DND-41 (cell line): ENCODE results near the gene HECW1.
A peak's percentile ranks its signal among the peaks of the same experiment; 100 is the strongest.

ENCODE experiments used
- ATAC-seq: fragments of 200-7000 bp; cut with Tn5 transposase; 3 replicates; pipeline ENCODE4 v1.9.1; 2021; ENCODE audit warnings: low read depth; ENCODE audit not compliant: insufficient read depth
- DNase-seq: peaks from one replicate; pipeline ENCODE4 v3.0.0-alpha.2; 2020
- H2AFZ ChIP-seq: 2 replicates; pipeline ENCODE4 v1.6.0; 2012; ENCODE audit warnings: low read depth, low read length
- H3K27ac ChIP-seq: 2 replicates; pipeline ENCODE4 v1.5.1; 2012; ENCODE audit warnings: low read length, inconsistent platforms
- H3K27me3 ChIP-seq: fragments of 200-600 bp; sonication (generic); 2 replicates; pipeline ENCODE4 v1.6.0; 2012; ENCODE audit warnings: low read length, mild to moderate bottlenecking, inconsistent platforms; ENCODE audit not compliant: insufficient read depth, poor library complexity
- H3K36me3 ChIP-seq: 2 replicates; pipeline ENCODE4 v1.5.1; 2012; ENCODE audit warnings: low read length, inconsistent platforms; ENCODE audit not compliant: insufficient read depth
- H3K4me1 ChIP-seq: 2 replicates; pipeline ENCODE4 v1.5.1; 2012; ENCODE audit warnings: mild to moderate bottlenecking, low read length; ENCODE audit not compliant: insufficient read depth
- H3K4me2 ChIP-seq: 2 replicates; pipeline ENCODE4 v1.6.0; 2012; ENCODE audit warnings: mild to moderate bottlenecking, moderate library complexity, low read length, inconsistent platforms; ENCODE audit not compliant: insufficient read depth
- H3K4me3 ChIP-seq, 2 experiments: fragments of 200-600 bp in 1 of 2; shearing (Covaris generic) in 1 of 2; 2 replicates each; pipeline ENCODE4 v1.5.1; 2012 to 2016; ENCODE audit warnings: inconsistent platforms in 2 of 2, low read length in 2 of 2, mild to moderate bottlenecking in 2 of 2, low read depth in 1 of 2, moderate library complexity in 1 of 2
- H3K79me2 ChIP-seq: 2 replicates; pipeline ENCODE4 v1.6.0; 2012; ENCODE audit warnings: low read length, inconsistent platforms; ENCODE audit not compliant: insufficient read depth
- H3K9ac ChIP-seq: 2 replicates; pipeline ENCODE4 v1.6.0; 2012; ENCODE audit warnings: low read depth, mild to moderate bottlenecking, inconsistent platforms, low read length, moderate library complexity
- H3K9me3 ChIP-seq: 2 replicates; pipeline ENCODE4 v1.5.1; 2012; ENCODE audit warnings: low read length, moderate library complexity, mild to moderate bottlenecking, inconsistent platforms; ENCODE audit not compliant: insufficient read depth, severe bottlenecking
- H4K20me1 ChIP-seq: 2 replicates; pipeline ENCODE4 v1.6.0; 2012; ENCODE audit warnings: low read length; ENCODE audit not compliant: insufficient read depth
- EZH2 ChIP-seq: IDR thresholded peaks from 3 replicates; pipeline ENCODE4 v1.6.1; 2012; ENCODE audit warnings: borderline replicate concordance, low read depth, mild to moderate bottlenecking, moderate library complexity, low read length, inconsistent platforms; ENCODE audit not compliant: severe bottlenecking
- TF ChIP-seq, protein P1 (sequence below): IDR thresholded peaks from 2 replicates; pipeline ENCODE4 v1.5.1; 2012; ENCODE audit warnings: borderline replicate concordance, low read length, moderate library complexity, mild to moderate bottlenecking; ENCODE audit not compliant: poor library complexity, severe bottlenecking; ENCODE audit errors: extremely low read depth

HECW1 gene

DNA sequence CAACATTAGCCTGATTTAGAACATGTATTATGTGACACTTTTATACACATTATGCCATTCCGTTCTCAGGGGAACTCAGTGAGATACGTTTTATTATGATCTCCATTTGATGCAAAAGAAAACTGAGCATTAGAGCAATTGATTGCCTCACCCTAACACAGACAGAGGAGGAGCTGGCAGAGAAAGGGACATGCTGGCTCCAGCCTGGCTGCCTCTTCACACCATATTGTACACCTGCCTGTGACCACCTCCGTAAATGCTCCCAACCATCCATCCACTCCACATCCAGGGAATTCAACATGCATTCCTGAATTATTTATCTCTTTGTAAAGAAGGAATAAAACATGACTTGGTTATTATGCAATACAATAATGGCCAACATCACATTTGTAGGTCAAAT is 275.5 kb downstream of the HECW1 start:
- ATAC-seq: no peak
- DNase-seq: no peak

DNA sequence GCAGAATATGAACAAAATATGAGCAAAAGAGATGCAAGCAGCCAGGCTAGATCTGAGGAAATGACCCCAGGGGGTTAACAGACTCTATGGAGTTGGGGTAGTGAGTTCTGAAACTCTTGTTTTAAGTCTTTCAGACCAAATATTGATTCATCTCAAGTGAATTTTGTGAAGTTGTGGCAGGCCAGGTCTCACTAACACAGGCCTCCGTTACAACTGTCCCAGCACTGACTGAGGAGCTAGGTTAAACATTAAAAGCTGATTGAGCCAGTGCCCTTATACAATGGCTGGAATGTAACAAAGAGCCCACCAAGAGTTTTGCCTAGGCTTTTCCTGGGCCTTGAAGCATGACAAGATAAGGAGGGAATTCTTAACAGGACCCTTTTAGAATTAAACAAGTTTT is 278.1 kb downstream of the HECW1 start:
- no peak for DNase-seq
- H3K36me3 ChIP-seq: no peaks in the 10 kb centered on the region
- no peaks in the 10 kb centered on the region for H3K79me2 ChIP-seq
- no peak overlapping the region for H3K27ac ChIP-seq
- H3K4me1 ChIP-seq: no peaks in the 10 kb centered on the region
- no peak for TF ChIP-seq EZH2
- TF ChIP-seq, protein P1, sequence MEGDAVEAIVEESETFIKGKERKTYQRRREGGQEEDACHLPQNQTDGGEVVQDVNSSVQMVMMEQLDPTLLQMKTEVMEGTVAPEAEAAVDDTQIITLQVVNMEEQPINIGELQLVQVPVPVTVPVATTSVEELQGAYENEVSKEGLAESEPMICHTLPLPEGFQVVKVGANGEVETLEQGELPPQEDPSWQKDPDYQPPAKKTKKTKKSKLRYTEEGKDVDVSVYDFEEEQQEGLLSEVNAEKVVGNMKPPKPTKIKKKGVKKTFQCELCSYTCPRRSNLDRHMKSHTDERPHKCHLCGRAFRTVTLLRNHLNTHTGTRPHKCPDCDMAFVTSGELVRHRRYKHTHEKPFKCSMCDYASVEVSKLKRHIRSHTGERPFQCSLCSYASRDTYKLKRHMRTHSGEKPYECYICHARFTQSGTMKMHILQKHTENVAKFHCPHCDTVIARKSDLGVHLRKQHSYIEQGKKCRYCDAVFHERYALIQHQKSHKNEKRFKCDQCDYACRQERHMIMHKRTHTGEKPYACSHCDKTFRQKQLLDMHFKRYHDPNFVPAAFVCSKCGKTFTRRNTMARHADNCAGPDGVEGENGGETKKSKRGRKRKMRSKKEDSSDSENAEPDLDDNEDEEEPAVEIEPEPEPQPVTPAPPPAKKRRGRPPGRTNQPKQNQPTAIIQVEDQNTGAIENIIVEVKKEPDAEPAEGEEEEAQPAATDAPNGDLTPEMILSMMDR: no peak
- H3K9ac ChIP-seq: no peak overlapping the region
- peaks cover 13% of the 10 kb centered on the region for H3K9me3 ChIP-seq
- H2AFZ ChIP-seq: no peak overlapping the region
- no peaks in the 10 kb centered on the region for H4K20me1 ChIP-seq
- no peak overlapping the region for H3K4me2 ChIP-seq
- no peaks in the 10 kb centered on the region for H3K27me3 ChIP-seq
- ATAC-seq: no peak
- H3K4me3 ChIP-seq: no peak overlapping the region

More for the DNA sequence above, 275.5 kb downstream of the HECW1 start:
- no peak for TF ChIP-seq EZH2
- TF ChIP-seq, protein P1: no peak
- H3K4me1 ChIP-seq: no peaks in the 10 kb centered on the region
- H3K27me3 ChIP-seq: no peaks in the 10 kb centered on the region
- peaks cover 17% of the 10 kb centered on the region for H3K9me3 ChIP-seq
- H3K27ac ChIP-seq: no peak overlapping the region
- no peaks in the 10 kb centered on the region for H3K36me3 ChIP-seq
- no peaks in the 10 kb centered on the region for H4K20me1 ChIP-seq
- H3K4me3 ChIP-seq: no peak overlapping the region
- no peak overlapping the region for H3K9ac ChIP-seq
- H3K4me2 ChIP-seq: no peak overlapping the region
- no peaks in the 10 kb centered on the region for H3K79me2 ChIP-seq
- H2AFZ ChIP-seq: no peak overlapping the region

DNA sequence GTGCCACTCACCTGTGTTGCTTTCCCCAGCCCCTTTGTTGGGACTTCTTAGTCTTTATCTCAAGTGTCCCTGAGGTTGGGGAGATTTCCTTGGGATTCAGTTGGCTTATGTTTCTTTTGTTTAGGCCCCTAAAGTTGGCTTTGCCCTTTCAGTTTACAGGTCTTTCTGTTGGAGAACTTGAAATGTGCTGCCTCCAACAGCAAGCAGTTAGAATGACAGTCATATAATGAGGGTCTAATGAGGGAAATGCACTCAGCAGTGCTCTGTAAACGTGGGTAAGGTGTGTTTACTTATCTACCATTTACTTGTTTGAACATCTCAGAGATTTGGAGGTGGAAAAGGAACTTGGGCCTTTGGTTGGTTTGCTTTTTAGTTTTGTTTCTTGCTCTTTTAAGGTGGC is 279.1 kb downstream of the HECW1 start:
- no peak overlapping the region for H3K4me3 ChIP-seq
- DNase-seq: no peak
- no peak overlapping the region for H3K27ac ChIP-seq
- H3K36me3 ChIP-seq: no peaks in the 10 kb centered on the region
- no peak overlapping the region for H2AFZ ChIP-seq
- H3K79me2 ChIP-seq: no peaks in the 10 kb centered on the region
- H4K20me1 ChIP-seq: no peaks in the 10 kb centered on the region
- H3K27me3 ChIP-seq: no peaks in the 10 kb centered on the region
- H3K9ac ChIP-seq: no peak overlapping the region
- no peak overlapping the region for H3K4me2 ChIP-seq
- no peak for ATAC-seq
- peaks cover 4% of the 10 kb centered on the region for H3K9me3 ChIP-seq
- no peak for TF ChIP-seq EZH2
- TF ChIP-seq, protein P1: peak; percentile 6
- H3K4me1 ChIP-seq: no peaks in the 10 kb centered on the region

DNA sequence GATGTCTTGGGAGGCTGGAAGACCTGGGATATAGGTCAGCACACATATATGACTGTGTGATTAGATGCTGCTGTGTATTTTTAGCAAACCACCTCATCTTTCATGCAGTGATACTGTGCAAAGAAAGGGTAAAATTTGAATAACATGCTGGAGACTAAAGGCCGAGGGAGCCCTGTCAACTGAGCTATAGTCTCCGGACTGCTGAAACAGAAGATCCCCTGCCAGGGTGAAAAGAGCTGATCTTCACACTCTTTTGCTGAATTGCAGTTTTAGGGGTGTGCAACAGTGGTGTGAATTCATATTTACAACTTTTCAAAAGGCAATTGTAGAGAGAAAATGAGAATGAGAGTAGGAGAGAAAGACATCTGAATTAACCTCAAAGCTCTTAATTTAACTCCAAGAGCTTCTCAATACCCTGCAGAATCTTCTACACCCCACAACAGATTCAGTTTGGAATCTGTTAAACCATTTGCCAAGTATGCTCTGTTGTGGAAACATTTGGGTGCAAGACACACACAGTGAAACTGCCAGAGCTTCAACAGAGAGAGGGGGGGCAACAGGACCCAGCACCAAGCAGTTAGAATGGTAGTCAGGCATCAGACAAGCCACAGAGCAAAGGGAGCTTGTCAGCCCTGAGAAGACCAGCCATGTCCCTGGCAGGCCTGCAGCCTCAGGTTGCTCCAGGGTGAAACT is 280.3 kb downstream of the HECW1 start:
- no peaks in the 10 kb centered on the region for H3K4me1 ChIP-seq
- no peaks in the 10 kb centered on the region for H3K36me3 ChIP-seq
- H3K4me3 ChIP-seq: no peak overlapping the region
- H3K4me2 ChIP-seq: no peak overlapping the region
- no peak for TF ChIP-seq EZH2
- TF ChIP-seq, protein P1: no peak
- peaks cover 1% of the 10 kb centered on the region for H3K9me3 ChIP-seq
- H3K27ac ChIP-seq: no peak overlapping the region
- ATAC-seq: no peak
- H3K9ac ChIP-seq: no peak overlapping the region
- H2AFZ ChIP-seq: peak overlapping the region; percentile 38; the same call in 1 of the 2 replicates
- H3K79me2 ChIP-seq: no peaks in the 10 kb centered on the region
- no peaks in the 10 kb centered on the region for H3K27me3 ChIP-seq
- no peak for DNase-seq
- no peaks in the 10 kb centered on the region for H4K20me1 ChIP-seq
